Germinal center (tissue), 1 donor: ENCODE results near the gene MGST2.
"Not testable (repeated sequence)": the region's sequence is repeated elsewhere in the genome, so short reads cannot be mapped to it uniquely, and the experiment has no call there.

ENCODE experiments used
- DNase-seq: peaks from one replicate; pipeline ENCODE4 v3.0.0; 2012; ENCODE audit warnings: mixed read lengths, low spot score

Gene MGST2

GRCh38 chr4:139665690-139666529, at the start of gene MGST2:
Gene MGST2, plus strand, starts transcription at chr4:139665819. Its CDS starts 201 bp downstream, at chr4:139666020.
- DNase-seq: peak; percentile 56

DNA sequence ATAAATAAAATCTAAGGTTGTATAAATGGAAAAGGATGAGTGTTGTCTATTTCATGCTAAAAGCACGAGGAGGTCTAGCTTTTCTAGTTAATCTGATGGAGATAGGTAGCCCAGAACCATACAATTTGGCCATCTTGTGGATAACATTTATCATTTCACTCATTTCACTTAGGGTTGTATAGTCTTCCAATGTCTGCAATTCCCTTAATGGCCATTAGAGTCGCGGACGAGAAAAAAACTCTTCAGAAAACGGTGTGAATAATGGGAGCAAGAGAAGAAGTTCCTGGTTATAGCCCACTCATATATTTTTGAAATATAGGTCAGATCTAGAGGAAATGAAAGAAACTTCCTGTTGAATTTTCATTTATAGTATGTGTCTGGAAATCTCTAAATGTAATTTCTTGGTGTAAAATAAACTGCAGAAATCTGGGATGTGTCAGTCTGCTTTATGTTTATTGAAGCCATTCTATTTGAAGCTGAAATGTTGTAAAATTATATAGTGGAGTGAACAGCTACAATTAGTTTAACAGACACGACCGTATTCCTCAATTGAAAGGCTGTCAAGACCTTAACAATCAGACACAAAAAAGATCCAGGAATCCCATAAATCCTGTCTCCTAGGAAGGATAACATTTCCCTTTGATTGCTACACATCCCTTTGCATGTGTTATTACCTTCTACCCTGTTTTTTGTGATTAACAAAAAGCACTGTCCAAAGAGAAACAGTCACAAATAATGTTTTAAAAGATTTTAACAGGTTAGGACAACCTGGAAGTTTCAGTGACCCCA, 47.7 kb upstream of the MGST2 start:
- DNase-seq: no peak

GRCh38 chr4:139619644-139620043, 46.0 kb upstream of the MGST2 start:
- DNase-seq: no peak

GRCh38 chr4:139622901-139623381, 42.7 kb upstream of the MGST2 start:
- no peak for DNase-seq

DNA sequence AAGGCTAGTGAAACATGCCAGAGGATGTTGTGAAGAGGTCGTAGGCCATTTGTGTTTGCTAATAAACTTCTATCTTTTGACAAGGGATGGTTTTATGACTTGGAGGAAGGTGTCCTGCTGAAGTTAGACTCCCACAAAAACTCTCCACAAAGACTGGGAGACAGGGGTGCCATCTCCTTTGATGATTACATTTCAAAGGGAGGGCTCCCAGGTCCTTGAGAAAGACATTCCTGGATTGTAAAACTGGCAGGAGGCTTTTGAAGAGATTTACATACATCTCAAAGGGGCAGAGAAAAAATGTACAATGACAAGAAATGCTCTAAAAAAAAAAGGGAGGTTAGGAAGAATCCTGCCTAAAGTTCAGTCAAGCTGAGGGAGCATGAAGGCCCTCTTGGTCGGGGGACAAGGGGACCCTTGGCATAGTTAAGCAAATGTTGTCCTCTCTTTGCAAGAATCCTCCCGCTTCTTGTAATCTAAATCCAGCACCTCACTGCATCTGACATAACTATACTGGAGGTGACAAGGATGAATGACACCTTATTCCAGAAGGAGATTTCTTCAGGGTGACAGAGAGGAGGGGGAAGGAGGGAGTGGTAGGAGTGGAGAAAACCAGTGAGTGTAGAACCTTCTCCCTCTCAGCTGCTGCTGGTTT, 41.1 kb upstream of the MGST2 start:
- no peak for DNase-seq

GRCh38 chr4:139625093-139625455, 40.5 kb upstream of the MGST2 start:
- DNase-seq: no peak

DNA sequence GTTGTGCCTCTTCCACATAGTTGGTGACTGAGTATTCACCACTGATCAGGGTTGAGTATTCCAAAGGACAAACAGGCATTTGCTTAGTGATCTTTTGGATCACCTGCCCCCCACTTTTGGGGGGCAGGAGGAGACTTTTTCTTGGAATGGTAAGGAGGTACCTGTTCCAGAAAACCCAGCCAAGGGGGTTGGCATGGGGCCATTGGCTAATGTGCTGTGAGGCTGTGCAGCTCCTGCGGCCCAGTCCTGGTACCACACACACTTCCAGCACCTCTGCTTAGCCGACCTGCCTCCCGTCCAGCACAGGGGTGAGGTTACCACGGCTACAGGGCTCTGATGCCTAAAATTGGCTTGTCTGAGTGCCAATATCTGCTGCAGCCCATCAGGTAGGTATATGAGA, 40.1 kb upstream of the MGST2 start:
- no peak for DNase-seq

DNA sequence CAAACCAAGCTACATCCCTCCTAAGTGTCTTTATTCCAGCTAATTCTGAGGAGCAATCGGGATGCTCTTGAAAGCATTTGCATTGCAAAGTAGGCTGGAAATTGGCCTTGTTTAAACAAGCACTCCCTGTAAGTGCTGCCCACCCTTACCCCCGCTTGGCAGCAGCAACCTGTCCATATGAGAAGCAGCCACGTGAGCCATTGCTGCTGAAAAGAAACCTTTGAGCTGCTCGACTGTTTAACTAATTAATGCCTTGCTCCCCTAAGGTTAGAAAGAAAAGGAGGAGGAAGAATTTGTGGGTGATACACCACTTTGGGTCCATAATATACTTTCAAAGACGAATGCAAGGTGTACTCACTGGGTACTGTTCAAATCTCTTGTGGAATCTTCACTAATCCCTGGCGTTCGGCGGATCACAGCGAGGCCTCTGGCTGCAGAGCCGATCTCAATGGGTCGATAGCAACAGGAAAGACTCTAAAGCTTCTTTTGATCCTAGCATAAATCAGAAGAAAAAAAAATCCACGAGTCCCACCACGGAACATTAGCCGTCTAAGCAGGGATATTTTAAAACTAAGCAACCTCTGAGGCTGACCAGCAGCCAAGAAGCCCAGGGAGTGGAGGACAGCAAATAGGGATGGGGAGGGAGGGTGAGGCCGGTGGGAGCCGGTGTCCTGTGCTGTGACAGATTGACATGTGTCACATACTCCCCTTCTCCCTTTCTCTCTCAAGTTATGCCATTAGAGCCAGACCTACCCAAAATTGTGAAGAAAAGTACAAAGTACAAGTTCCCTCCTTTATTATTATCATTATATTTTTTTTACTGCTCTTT, 37.2 kb upstream of the MGST2 start:
- no peak for DNase-seq

- DNase-seq: no peak
These were observed 36.0 kb upstream of the MGST2 start for GRCh38 chr4:139629436-139630125.

DNA sequence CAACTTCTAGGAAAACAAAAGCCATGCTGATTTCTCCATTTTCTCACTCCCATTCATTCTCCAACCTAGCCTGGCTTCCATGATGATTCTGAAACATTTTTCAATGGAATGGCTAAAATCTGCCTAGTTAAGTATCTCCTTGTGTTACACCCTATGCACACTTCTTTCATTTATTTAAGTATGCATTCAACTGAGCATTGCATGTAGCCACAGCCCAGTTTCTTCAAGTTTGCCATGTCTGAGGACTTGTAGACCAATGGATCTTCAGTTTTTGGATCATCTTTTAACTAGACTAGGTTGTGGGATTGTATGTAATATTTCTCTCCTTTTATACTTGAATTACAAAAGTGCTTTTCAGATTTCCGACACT, 35.5 kb upstream of the MGST2 start:
- DNase-seq: no peak

DNA sequence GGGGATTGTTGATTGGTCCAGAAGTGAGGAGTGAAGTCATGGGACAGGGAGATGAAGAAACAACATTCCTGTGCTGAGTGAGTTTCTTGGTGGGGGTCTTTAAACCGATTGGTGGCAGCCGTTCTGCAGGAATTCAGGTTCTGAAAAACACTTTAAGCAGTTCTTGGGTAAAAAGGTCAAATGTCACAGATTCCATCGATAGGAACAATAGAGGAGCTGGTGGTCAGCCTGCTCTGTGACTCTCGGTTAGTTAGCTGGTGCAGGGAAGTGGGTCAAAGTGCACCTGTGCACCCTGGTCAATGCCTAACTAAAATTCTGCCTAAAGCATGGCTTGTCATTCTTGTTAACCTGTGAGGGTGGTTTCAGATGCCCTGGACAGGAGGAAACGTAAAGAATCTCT, 34.6 kb upstream of the MGST2 start:
- DNase-seq: no peak

GRCh38 chr4:139631791-139632190, 33.8 kb upstream of the MGST2 start:
- no peak for DNase-seq

- not testable (repeated sequence) for DNase-seq
These were observed 32.9 kb upstream of the MGST2 start for GRCh38 chr4:139632739-139633138.

GRCh38 chr4:139633195-139633594, 32.4 kb upstream of the MGST2 start:
- DNase-seq: no peak

DNA sequence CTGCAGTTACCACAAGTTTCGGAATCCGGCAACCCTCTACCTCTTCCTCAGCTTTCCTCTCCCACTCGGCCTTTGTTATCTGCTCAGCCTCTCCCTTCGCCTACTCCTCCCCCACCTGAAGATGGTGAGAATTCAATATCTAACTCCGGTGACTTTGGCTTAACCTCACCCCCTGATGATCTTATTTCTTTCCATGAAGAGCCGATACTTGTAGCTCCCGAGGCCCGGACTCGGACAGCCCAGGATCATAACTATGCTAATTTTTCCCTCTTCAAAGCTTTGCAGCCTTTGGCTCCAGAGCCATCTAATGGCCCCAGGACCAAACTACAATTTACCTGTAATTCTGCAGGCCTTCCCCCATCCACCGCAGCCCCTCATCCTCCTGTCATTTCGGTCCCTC, 32.0 kb upstream of the MGST2 start:
- no peak for DNase-seq

DNA sequence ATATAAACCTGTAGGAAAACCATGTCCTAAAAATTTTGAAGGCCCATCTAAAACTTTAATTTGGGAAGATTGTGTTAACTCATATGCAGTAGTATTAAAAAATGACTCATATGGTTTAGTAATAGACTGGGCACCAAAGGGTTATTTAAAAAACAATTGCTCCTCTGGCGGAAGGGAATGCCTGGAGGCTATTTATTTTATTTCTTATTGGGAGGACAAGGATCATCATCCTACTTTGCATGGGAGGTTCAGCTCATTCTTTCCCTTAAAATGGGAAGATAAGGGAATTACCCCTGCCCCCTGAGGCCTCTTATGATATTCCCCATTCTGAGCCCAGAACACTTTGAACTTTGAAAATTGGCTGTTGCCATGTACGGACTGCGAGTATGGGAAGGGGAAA, 29.7 kb upstream of the MGST2 start:
- DNase-seq: no peak

DNA sequence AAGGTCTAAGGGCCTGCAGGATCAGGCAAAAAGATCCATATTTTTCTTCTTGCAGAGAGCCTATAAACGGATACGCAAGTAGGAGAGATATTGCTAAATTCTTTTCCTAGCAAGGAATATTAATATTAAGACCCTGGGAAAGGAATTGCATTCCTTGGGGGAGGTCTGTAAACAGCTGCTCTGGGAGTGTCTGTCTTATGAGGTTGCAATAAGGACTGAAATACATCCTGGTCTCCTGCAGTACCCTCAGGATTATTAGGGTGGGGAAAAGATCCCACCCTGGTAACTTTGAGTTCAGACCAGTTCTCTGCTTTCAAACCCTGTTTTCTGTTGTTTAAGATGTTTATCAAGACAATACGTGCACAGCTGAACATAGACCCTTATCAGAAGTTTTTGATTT, 27.3 kb upstream of the MGST2 start:
- DNase-seq: not testable (repeated sequence)

DNA sequence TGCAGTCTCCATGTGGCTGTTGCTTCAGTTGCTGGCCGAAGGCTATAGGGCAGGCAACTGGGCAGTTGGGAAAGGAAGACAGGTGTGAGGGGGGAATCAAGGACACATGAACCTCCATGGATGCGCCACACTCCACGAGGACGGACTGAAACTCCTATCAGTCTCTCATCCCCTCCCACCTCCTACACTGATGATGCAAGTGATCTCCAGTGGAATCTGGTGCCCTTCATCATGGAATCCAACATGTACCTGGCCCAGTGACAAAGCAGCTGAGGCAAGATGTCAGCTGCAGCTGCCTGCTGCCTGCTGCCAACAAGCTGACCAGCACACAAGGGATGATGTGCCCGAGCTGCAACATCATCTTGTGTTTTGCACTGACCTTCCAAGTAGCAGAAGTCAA, 26.0 kb upstream of the MGST2 start:
- DNase-seq: no peak

DNA sequence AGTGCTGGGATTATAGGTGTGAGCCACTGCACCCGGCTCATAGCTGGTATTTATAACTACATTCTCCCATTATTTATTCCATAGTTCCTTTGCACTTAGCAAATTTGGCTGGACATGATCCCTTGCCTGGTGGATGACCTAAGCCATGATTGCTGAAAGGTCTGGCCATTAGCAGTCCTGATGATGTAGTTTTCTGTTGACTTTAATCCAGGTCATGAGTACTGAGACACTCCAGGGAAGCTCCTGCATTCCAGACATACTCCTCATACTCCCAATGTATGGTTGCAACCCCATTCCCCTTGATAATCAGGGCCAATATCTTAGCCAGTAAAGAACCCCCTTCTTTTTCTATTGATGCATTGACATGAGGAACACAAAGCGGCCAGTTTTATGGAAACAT, 24.4 kb upstream of the MGST2 start:
- DNase-seq: no peak

DNA sequence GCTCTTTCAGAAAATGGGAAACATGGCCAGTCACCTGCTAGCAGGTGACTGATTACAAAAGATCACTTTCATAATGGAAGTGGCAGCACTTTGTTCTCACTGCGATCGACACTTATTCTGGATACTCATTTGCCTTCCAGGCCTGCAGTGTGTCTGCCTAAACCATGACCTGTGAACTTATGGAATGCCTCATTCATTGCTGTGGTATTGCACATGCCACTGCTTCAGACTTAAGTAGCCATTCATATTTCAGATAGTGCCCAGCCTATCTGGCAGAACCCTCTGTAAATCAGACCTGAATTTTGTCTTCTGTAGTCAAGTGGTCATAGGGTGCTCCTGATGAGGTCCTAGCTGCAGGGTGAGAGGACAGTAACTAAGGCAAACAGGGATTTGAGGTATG, 23.3 kb upstream of the MGST2 start:
- no peak for DNase-seq
